OCI-LY3 (cell line): ENCODE data around the gene USP47.

Experiments
- H2AFZ ChIP-seq: fragments of 200-600, 300-600 bp; shearing (Covaris generic); 2 replicates; pipeline ENCODE4 v1.6.0; 2014; ENCODE audit warnings: antibody characterized with exemption, low read depth, low read length
- H3K27ac ChIP-seq: fragments of 200-600, 300-600 bp; sonication (generic); 2 replicates; pipeline ENCODE4 v1.5.1; 2014; ENCODE audit warnings: mild to moderate bottlenecking, low read length, moderate library complexity, mixed read lengths
- H3K27me3 ChIP-seq: fragments of 200-600, 300-600 bp; sonication (generic); 2 replicates; pipeline ENCODE4 v1.6.1; 2014; ENCODE audit warnings: low read depth, low read length, mixed read lengths
- H3K36me3 ChIP-seq: fragments of 200-600, 300-600 bp; sonication (generic); replicated peaks from 2 replicates; pipeline ENCODE3; 2014; ENCODE audit warnings: low read depth, low read length, mixed read lengths
- H3K4me1 ChIP-seq: fragments of 300-600, 200-600 bp; sonication (generic); 2 replicates; pipeline ENCODE4 v1.6.1; 2014; ENCODE audit warnings: low read length, mixed read lengths
- H3K4me2 ChIP-seq: fragments of 200-600, 300-600 bp; sonication (generic); 2 replicates; pipeline ENCODE4 v1.6.1; 2014; ENCODE audit warnings: low read length, mixed read lengths
- H3K4me3 ChIP-seq: fragments of 300-600, 200-600 bp; sonication (generic); 2 replicates; pipeline ENCODE4 v1.5.1; 2014; ENCODE audit warnings: antibody characterized with exemption, mild to moderate bottlenecking, low read length, moderate library complexity
- H3K79me2 ChIP-seq: fragments of 300-600, 200-600 bp; shearing (Covaris generic); 2 replicates; pipeline ENCODE4 v1.6.1; 2014; ENCODE audit warnings: mild to moderate bottlenecking, low read length, mixed read lengths
- H3K9ac ChIP-seq: fragments of 300-600, 200-600 bp; shearing (Covaris generic); 2 replicates; pipeline ENCODE4 v1.6.0; 2014; ENCODE audit warnings: mild to moderate bottlenecking, low read length, moderate library complexity
- H3K9me3 ChIP-seq: fragments of 200-600, 300-600 bp; shearing (Covaris generic); 2 replicates; pipeline ENCODE4 v1.6.1; 2014; ENCODE audit warnings: low read length, mixed read lengths; ENCODE audit not compliant: insufficient read depth
- H4K20me1 ChIP-seq: fragments of 200-600, 300-600 bp; sonication (generic); 2 replicates; pipeline ENCODE4 v1.6.1; 2016; ENCODE audit warnings: low read length, mixed read lengths; ENCODE audit not compliant: insufficient read depth
- CTCF ChIP-seq: fragments of 200-600, 300-600 bp; sonication (generic); IDR thresholded peaks from 2 replicates; pipeline ENCODE4 v1.5.1; 2014; ENCODE audit warnings: antibody characterized with exemption, low read length, low read depth
- EZH2phosphoT487 ChIP-seq: fragments of 200-600 bp; shearing (Covaris generic); IDR thresholded peaks from 2 replicates; pipeline ENCODE4 v1.6.1; 2018; ENCODE audit warnings: antibody characterized with exemption, mixed run types, low read depth

USP47 gene

GRCh38 chr11:11971906-11972547, 130.3 kb downstream of the USP47 start:
- H3K4me1 ChIP-seq: no peaks in the 10 kb centered on the region
- H3K9me3 ChIP-seq: no peaks in the 10 kb centered on the region
- H3K79me2 ChIP-seq: no peaks in the 10 kb centered on the region
- H3K4me3 ChIP-seq: no peak overlapping the region
- H3K9ac ChIP-seq: no peak overlapping the region
- H2AFZ ChIP-seq: no peak overlapping the region
- H3K27me3 ChIP-seq: no peaks in the 10 kb centered on the region
- no peak overlapping the region for H3K4me2 ChIP-seq
- H3K27ac ChIP-seq: no peak overlapping the region
- H4K20me1 ChIP-seq: no peaks in the 10 kb centered on the region
- H3K36me3 ChIP-seq: no peaks in the 10 kb centered on the region
- TF ChIP-seq CTCF: no peak
- TF ChIP-seq EZH2phosphoT487: no peak

- Histone ChIP-seq H3K27me3 (no peaks in the 10 kb centered on the region; the same call in 1 of the 2 replicates), H3K36me3 (no peaks in the 10 kb centered on the region), H4K20me1 (no peaks in the 10 kb centered on the region), H3K9ac (no peak overlapping the region), H3K9me3 (no peaks in the 10 kb centered on the region), H3K4me3 (no peak overlapping the region), H3K79me2 (no peaks in the 10 kb centered on the region), H2AFZ (no peak overlapping the region), H3K27ac (no peak overlapping the region), H3K4me2 (no peak overlapping the region), H3K4me1 (no peaks in the 10 kb centered on the region)
- TF ChIP-seq CTCF (no peak), EZH2phosphoT487 (no peak)
Observed at GRCh38 chr11:11972730-11973341, 131.1 kb downstream of the USP47 start.

- no peaks in the 10 kb centered on the region for H3K36me3 ChIP-seq
- TF ChIP-seq CTCF (no peak), EZH2phosphoT487 (no peak)
- no peak overlapping the region for H3K27ac ChIP-seq
- no peaks in the 10 kb centered on the region for H4K20me1 ChIP-seq
- no peaks in the 10 kb centered on the region for H3K9me3 ChIP-seq
- H3K4me3 ChIP-seq: no peak overlapping the region
- no peaks in the 10 kb centered on the region; the same call in 1 of the 2 replicates for H3K27me3 ChIP-seq
- no peak overlapping the region for H3K4me2 ChIP-seq
- no peak overlapping the region for H2AFZ ChIP-seq
- H3K9ac ChIP-seq: no peak overlapping the region
- H3K4me1 ChIP-seq: no peaks in the 10 kb centered on the region
- no peaks in the 10 kb centered on the region for H3K79me2 ChIP-seq
Observed at GRCh38 chr11:11973361-11973800, 131.6 kb downstream of the USP47 start.

GRCh38 chr11:11973866-11974265, 132.1 kb downstream of the USP47 start:
- Histone ChIP-seq H3K4me3 (no peak overlapping the region), H2AFZ (no peak overlapping the region), H3K9me3 (no peaks in the 10 kb centered on the region), H3K4me2 (no peak overlapping the region), H3K27me3 (no peaks in the 10 kb centered on the region; the same call in 1 of the 2 replicates), H3K27ac (no peak overlapping the region), H3K79me2 (no peaks in the 10 kb centered on the region), H4K20me1 (no peaks in the 10 kb centered on the region), H3K36me3 (no peaks in the 10 kb centered on the region), H3K9ac (no peak overlapping the region), H3K4me1 (no peaks in the 10 kb centered on the region)
- TF ChIP-seq CTCF (no peak), EZH2phosphoT487 (no peak)
